HEK293 (cell line): ENCODE results near the gene ENO2.
A peak's percentile ranks its signal among the peaks of the same experiment; 100 is the strongest.

ENCODE experiments used
- KLF7 ChIP-seq: fragments of 450-650 bp; formaldehyde crosslinking; IDR thresholded peaks from 2 replicates; pipeline ENCODE4 v1.5.1; 2016; ENCODE audit warnings: missing biosample characterization, missing genetic modification characterization, borderline replicate concordance
- PRDM2 ChIP-seq: fragments of 450-650 bp; formaldehyde crosslinking; IDR thresholded peaks from 2 replicates; pipeline ENCODE4 v1.5.1; 2016; ENCODE audit warnings: missing biosample characterization, missing genetic modification characterization, borderline replicate concordance
- PRDM4 ChIP-seq: fragments of 450-650 bp; formaldehyde crosslinking; IDR thresholded peaks from 2 replicates; pipeline ENCODE4 v1.5.1; 2017; ENCODE audit warnings: missing biosample characterization, missing genetic modification characterization
- YY1 ChIP-seq: fragments of 450-650 bp; formaldehyde crosslinking; IDR thresholded peaks from 2 replicates; pipeline ENCODE4 v1.5.1; 2018; ENCODE audit warnings: missing biosample characterization, missing genetic modification characterization
- ZBTB49 ChIP-seq: fragments of 450-650 bp; formaldehyde crosslinking; IDR thresholded peaks from 2 replicates; pipeline ENCODE4 v1.5.1; 2016; ENCODE audit warnings: missing biosample characterization, missing genetic modification characterization, low read depth
- ZFP37 ChIP-seq: fragments of 450-650 bp; formaldehyde crosslinking; IDR thresholded peaks from 2 replicates; pipeline ENCODE4 v1.5.1; 2016; ENCODE audit warnings: missing biosample characterization, missing genetic modification characterization
- ZNF140 ChIP-seq: fragments of 450-650 bp; formaldehyde crosslinking; IDR thresholded peaks from 2 replicates; pipeline ENCODE4 v1.5.1; 2016; ENCODE audit warnings: missing biosample characterization, missing genetic modification characterization
- ZNF148 ChIP-seq: fragments of 450-650 bp; formaldehyde crosslinking; IDR thresholded peaks from 2 replicates; pipeline ENCODE4 v1.5.0; 2017; ENCODE audit warnings: missing biosample characterization, missing genetic modification characterization, borderline replicate concordance
- ZNF16 ChIP-seq: fragments of 450-650 bp; formaldehyde crosslinking; IDR thresholded peaks from 2 replicates; pipeline ENCODE4 v1.5.1; 2016; ENCODE audit warnings: low read depth, missing biosample characterization, missing genetic modification characterization
- ZNF2 ChIP-seq: fragments of 450-650 bp; formaldehyde crosslinking; IDR thresholded peaks from 2 replicates; pipeline ENCODE4 v1.5.1; 2016; ENCODE audit warnings: missing biosample characterization, missing genetic modification characterization
- ZNF518A ChIP-seq: fragments of 450-650 bp; formaldehyde crosslinking; conservative IDR thresholded peaks from 2 replicates; pipeline ENCODE4 v1.5.1; 2016; ENCODE audit warnings: low read depth, missing biosample characterization, missing genetic modification characterization
- ZNF629 ChIP-seq: fragments of 450-650 bp; formaldehyde crosslinking; IDR thresholded peaks from 2 replicates; pipeline ENCODE4 v1.5.1; 2017; ENCODE audit warnings: missing biosample characterization, missing genetic modification characterization
- ZNF660 ChIP-seq: fragments of 450-650 bp; IDR thresholded peaks from 2 replicates; pipeline ENCODE4 v1.5.1; 2018; ENCODE audit warnings: missing biosample characterization, mild to moderate bottlenecking, missing genetic modification characterization
- ZNF701 ChIP-seq: fragments of 450-650 bp; formaldehyde crosslinking; IDR thresholded peaks from 2 replicates; pipeline ENCODE4 v1.5.1; 2016; ENCODE audit warnings: missing biosample characterization, missing genetic modification characterization
- ZNF707 ChIP-seq: fragments of 450-650 bp; formaldehyde crosslinking; IDR thresholded peaks from 2 replicates; pipeline ENCODE4 v1.5.1; 2016; ENCODE audit warnings: missing biosample characterization, missing genetic modification characterization
- ZNF768 ChIP-seq: fragments of 450-650 bp; formaldehyde crosslinking; IDR thresholded peaks from 2 replicates; pipeline ENCODE4 v1.5.1; 2018; ENCODE audit warnings: missing biosample characterization, mild to moderate bottlenecking, missing genetic modification characterization
- TF ChIP-seq, protein P1 (sequence below): fragments of 450-650 bp; formaldehyde crosslinking; IDR thresholded peaks from 2 replicates; pipeline ENCODE4 v1.5.1; 2017; ENCODE audit warnings: missing biosample characterization, missing genetic modification characterization

The ENO2 gene

GRCh38 chr12:6937481-6938352 is 23.3 kb downstream of the ENO2 start (continued):
- TF ChIP-seq ZNF148 (tag by site-specific recombination) (no peak), ZNF518A (peak; percentile 78), PRDM4 (tag by site-specific recombination) (no peak), ZBTB49 (tag by site-specific recombination) (no peak), KLF7 (peak; percentile 67; the same call in 1 of the 2 replicates), YY1 (0 out of 2 replicates have a peak, but pooled peaks have one; percentile 26), ZNF707 (tag by site-specific recombination) (no peak), ZNF768 (tag by site-specific recombination) (no peak), ZNF2 (tag by site-specific recombination) (peak; percentile 96), ZNF660 (tag by site-specific recombination) (peak; percentile 89), ZNF16 (tag by site-specific recombination) (no peak), PRDM2 (tag by site-specific recombination) (no peak), ZNF701 (tag by site-specific recombination) (no peak), ZNF140 (tag by site-specific recombination) (no peak), ZNF629 (tag by site-specific recombination) (peak; percentile 98), ZFP37 (tag by site-specific recombination) (peak; percentile 98)
- TF ChIP-seq, protein P1, sequence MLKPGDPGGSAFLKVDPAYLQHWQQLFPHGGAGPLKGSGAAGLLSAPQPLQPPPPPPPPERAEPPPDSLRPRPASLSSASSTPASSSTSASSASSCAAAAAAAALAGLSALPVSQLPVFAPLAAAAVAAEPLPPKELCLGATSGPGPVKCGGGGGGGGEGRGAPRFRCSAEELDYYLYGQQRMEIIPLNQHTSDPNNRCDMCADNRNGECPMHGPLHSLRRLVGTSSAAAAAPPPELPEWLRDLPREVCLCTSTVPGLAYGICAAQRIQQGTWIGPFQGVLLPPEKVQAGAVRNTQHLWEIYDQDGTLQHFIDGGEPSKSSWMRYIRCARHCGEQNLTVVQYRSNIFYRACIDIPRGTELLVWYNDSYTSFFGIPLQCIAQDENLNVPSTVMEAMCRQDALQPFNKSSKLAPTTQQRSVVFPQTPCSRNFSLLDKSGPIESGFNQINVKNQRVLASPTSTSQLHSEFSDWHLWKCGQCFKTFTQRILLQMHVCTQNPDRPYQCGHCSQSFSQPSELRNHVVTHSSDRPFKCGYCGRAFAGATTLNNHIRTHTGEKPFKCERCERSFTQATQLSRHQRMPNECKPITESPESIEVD (tag by site-specific recombination), result no peak
